ENCODE results near the gene PCGF2.

- no peak for TF ChIP-seq CTCF (IDR thresholded peaks at IDR 0.05; ENCODE audit: low read length)
- no peak for TF ChIP-seq EZH2 (optimal IDR thresholded peaks at IDR 0.05; ENCODE audit: low read depth, low read length)
- TF ChIP-seq EZH2phosphoT487 (IDR thresholded peaks at IDR 0.05; ENCODE audit: low read length) = no peak
Observed at GRCh38 chr17:38749223-38750043, 1.3 kb upstream of the PCGF2 start.
